H9 (cell line): Measurements from ENCODE around the gene LRIG1. TPM values are rescaled to one million over a fixed set of nuclear protein-coding genes. Genes with fewer than 3 reads are reported as not detected.
A peak's percentile ranks its signal among the peaks of the same experiment; 100 is the strongest.

Experiments used
- DNase-seq: peaks from one replicate; pipeline ENCODE4 v3.0.0-alpha.2; 2017
- H2AFZ ChIP-seq: one replicate; pipeline ENCODE4 v1.6.1; 2013; ENCODE audit warnings: mild to moderate bottlenecking, low read length, control low read depth, moderate library complexity
- H2AK5ac ChIP-seq: 2 replicates; pipeline ENCODE4 v1.6.1; 2013; ENCODE audit warnings: low read length, control low read depth, mixed read lengths; ENCODE audit not compliant: insufficient read length
- H2BK120ac ChIP-seq: one replicate; pipeline ENCODE4 v1.6.1; 2013; ENCODE audit warnings: low read depth, mild to moderate bottlenecking, low read length, control low read depth, inconsistent platforms; ENCODE audit not compliant: poor library complexity, severe bottlenecking
- H2BK12ac ChIP-seq: 2 replicates; pipeline ENCODE4 v1.6.1; 2013; ENCODE audit warnings: low read length, control low read depth, mixed read lengths, low read depth; ENCODE audit not compliant: insufficient read length
- H2BK15ac ChIP-seq: 2 replicates; pipeline ENCODE4 v1.6.1; 2013; ENCODE audit warnings: low read depth, low read length, control low read depth
- H2BK20ac ChIP-seq: one replicate; pipeline ENCODE4 v1.6.1; 2013; ENCODE audit warnings: low read depth, mild to moderate bottlenecking, low read length, control low read depth, inconsistent platforms; ENCODE audit not compliant: poor library complexity, severe bottlenecking
- H2BK5ac ChIP-seq: 2 replicates; pipeline ENCODE4 v1.6.1; 2013; ENCODE audit warnings: low read length, control low read depth, mixed read lengths; ENCODE audit not compliant: insufficient read length
- H3K14ac ChIP-seq: 2 replicates; pipeline ENCODE4 v1.6.1; 2013; ENCODE audit warnings: low read length, control low read depth; ENCODE audit not compliant: insufficient read depth
- H3K18ac ChIP-seq: 2 replicates; pipeline ENCODE4 v1.6.1; 2013; ENCODE audit warnings: low read depth, mild to moderate bottlenecking, mixed read lengths, low read length, control low read depth; ENCODE audit not compliant: insufficient read length
- H3K23ac ChIP-seq: 2 replicates; pipeline ENCODE4 v1.6.1; 2013; ENCODE audit warnings: low read length, control low read depth, mixed read lengths, low read depth; ENCODE audit not compliant: insufficient read length
- H3K23me2 ChIP-seq: 2 replicates; pipeline ENCODE4 v1.6.1; 2013; ENCODE audit warnings: low read depth, mild to moderate bottlenecking, mixed read lengths, low read length, control low read depth; ENCODE audit not compliant: insufficient read length, poor library complexity, severe bottlenecking
- H3K27ac ChIP-seq: 2 replicates; pipeline ENCODE4 v1.5.1; 2013; ENCODE audit warnings: low read length, control low read depth, mixed read lengths, low read depth; ENCODE audit not compliant: insufficient read length
- H3K27me3 ChIP-seq: 2 replicates; pipeline ENCODE4 v1.6.1; 2013; ENCODE audit warnings: low read length, control low read depth, inconsistent platforms; ENCODE audit not compliant: insufficient read depth
- H3K4ac ChIP-seq: 2 replicates; pipeline ENCODE4 v1.6.1; 2013; ENCODE audit warnings: low read depth, mild to moderate bottlenecking, control low read depth, inconsistent platforms, low read length, moderate library complexity
- H3K4me1 ChIP-seq: 2 replicates; pipeline ENCODE4 v1.6.1; 2013; ENCODE audit warnings: low read length, control low read depth, inconsistent platforms; ENCODE audit not compliant: insufficient read depth
- H3K4me2 ChIP-seq: 2 replicates; pipeline ENCODE4 v1.6.1; 2013; ENCODE audit warnings: low read length, control low read depth, mixed read lengths; ENCODE audit not compliant: insufficient read length, insufficient read depth
- H3K56ac ChIP-seq: 2 replicates; pipeline ENCODE4 v1.6.1; 2013; ENCODE audit warnings: low read depth, mild to moderate bottlenecking, mixed read lengths, low read length, control low read depth; ENCODE audit not compliant: insufficient read length
- H3K79me1 ChIP-seq: 2 replicates; pipeline ENCODE4 v1.6.1; 2013; ENCODE audit warnings: low read depth, mild to moderate bottlenecking, moderate library complexity, low read length, control low read depth, inconsistent platforms; ENCODE audit not compliant: insufficient read depth, poor library complexity, severe bottlenecking
- H3K79me2 ChIP-seq: 2 replicates; pipeline ENCODE4 v1.6.1; 2013; ENCODE audit warnings: low read length, control low read depth, inconsistent platforms; ENCODE audit not compliant: insufficient read depth
- H3K9ac ChIP-seq: 2 replicates; pipeline ENCODE4 v1.6.1; 2013; ENCODE audit warnings: low read length, control low read depth, mixed read lengths; ENCODE audit not compliant: insufficient read length; ENCODE audit errors: extremely low read depth
- H3K9me3 ChIP-seq: one replicate; pipeline ENCODE4 v1.6.1; 2013; ENCODE audit warnings: low read depth, low read length, inconsistent platforms; ENCODE audit not compliant: control insufficient read depth
- H3T11ph ChIP-seq: one replicate; pipeline ENCODE4 v1.6.1; 2013; ENCODE audit warnings: mild to moderate bottlenecking, low read length, control low read depth, inconsistent platforms
- H4K20me1 ChIP-seq: one replicate; pipeline ENCODE4 v1.6.1; 2013; ENCODE audit not compliant: control insufficient read depth, insufficient read length, insufficient read depth
- H4K5ac ChIP-seq: 2 replicates; pipeline ENCODE4 v1.6.1; 2013; ENCODE audit warnings: low read depth, mild to moderate bottlenecking, mixed read lengths, low read length, control low read depth; ENCODE audit not compliant: insufficient read length
- H4K8ac ChIP-seq: replicated peaks from 2 replicates; pipeline ENCODE4 v1.6.1; 2013; ENCODE audit warnings: low read length, control low read depth, mixed read lengths, low read depth; ENCODE audit not compliant: insufficient read length
- H4K91ac ChIP-seq: 2 replicates; pipeline ENCODE4 v1.6.1; 2013; ENCODE audit warnings: low read depth, mild to moderate bottlenecking, moderate library complexity, mixed read lengths, low read length, control low read depth; ENCODE audit not compliant: insufficient read length
- H3K27ac Mint-ChIP-seq, 3 experiments: 2 replicates in 2 of 3; 3 replicates in 1 of 3; pipeline ENCODE4 v1.8.0; 2020 to 2021; ENCODE audit warnings: mixed read lengths in 3 of 3, mild to moderate bottlenecking in 1 of 3, moderate library complexity in 1 of 3
- H3K27me3 Mint-ChIP-seq: 2 replicates; pipeline ENCODE4 v1.8.0; 2021; ENCODE audit warnings: low read depth, mild to moderate bottlenecking, moderate library complexity, mixed read lengths
- H3K36me3 Mint-ChIP-seq, 3 experiments: 2 replicates in 2 of 3; 3 replicates in 1 of 3; pipeline ENCODE4 v1.8.0; 2020 to 2021; ENCODE audit warnings: low read depth in 3 of 3, mixed read lengths in 3 of 3; ENCODE audit not compliant: insufficient read depth in 1 of 3
- H3K4me1 Mint-ChIP-seq, 2 experiments: 2 replicates each; pipeline ENCODE4 v1.8.0; 2020; ENCODE audit warnings: mixed read lengths in 2 of 2
- H3K4me3 Mint-ChIP-seq, 2 experiments: 2 replicates in 1 of 2; 3 replicates in 1 of 2; pipeline ENCODE4 v1.8.0; 2020 to 2021; ENCODE audit warnings: mild to moderate bottlenecking in 2 of 2, mixed read lengths in 2 of 2, moderate library complexity in 1 of 2
- H3K9me3 Mint-ChIP-seq, 2 experiments: 2 replicates in 1 of 2; 3 replicates in 1 of 2; pipeline ENCODE4 v1.8.0; 2020; ENCODE audit warnings: mild to moderate bottlenecking in 2 of 2, mixed read lengths in 2 of 2, moderate library complexity in 1 of 2
- WGBS: extraction: QIAGEN DNeasy Blood & Tissue Kit; methylation state at CpG from one replicate; pipeline ENCODE4 v1.1.7; 2013; ENCODE audit warnings: missing lambda C conversion rate, low lambda C conversion rate, mixed read lengths; ENCODE audit not compliant: insufficient read length; ENCODE audit errors: extremely low coverage; 5-methylcytosine and 5-hydroxymethylcytosine counted together
- total RNA-seq: library from RNA; stranded (reverse); gene quantifications from 2 replicates; pipeline ENCODE4 v1.2.1, GENCODE V29; 2021
- TF ChIP-seq, protein P1 (sequence below): fragments of 200-600 bp; sonication (generic); conservative IDR thresholded peaks from 3 replicates; pipeline ENCODE4 v1.8.0; 2021; ENCODE audit warnings: antibody characterized with exemption, mild to moderate bottlenecking

Gene LRIG1
- total RNA-seq, 1 experiment from 2014 or later: 70.3 TPM

DNA sequence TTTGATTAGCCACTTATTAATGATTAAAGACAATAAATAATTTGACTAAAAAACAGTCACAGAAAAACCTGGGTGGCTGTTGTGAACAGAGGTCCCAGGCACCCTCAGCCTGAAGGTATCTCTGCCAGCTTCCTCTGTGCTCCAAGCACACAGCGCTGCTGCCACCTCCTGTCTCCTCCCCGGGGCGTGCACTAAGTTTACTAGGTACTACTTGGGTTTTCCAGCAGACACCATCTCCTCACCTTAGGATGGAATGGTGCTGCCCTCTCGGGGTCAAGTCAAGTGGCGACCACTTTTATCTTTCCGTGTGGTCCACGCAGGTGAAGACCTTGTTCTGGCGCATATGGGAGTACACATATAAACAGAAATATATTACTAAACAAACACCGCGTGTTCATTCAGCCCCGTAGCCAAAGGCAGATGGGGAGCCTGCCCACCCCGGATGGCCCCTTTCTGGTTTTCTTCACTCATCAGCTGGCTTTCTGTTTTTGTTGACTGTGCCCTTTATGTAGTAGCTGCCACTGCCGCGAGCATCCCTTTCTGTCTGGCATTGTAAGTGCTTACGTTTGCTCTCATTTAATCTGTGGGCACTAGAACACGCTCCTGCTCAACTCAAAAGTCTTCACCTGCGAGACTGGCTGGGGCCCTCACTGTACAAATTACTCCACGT, 128.0 kb downstream of the LRIG1 start:
- Histone ChIP-seq H2AFZ (no peak overlapping the region), H2AK5ac (no peak overlapping the region), H3K23me2 (no peaks in the 10 kb centered on the region), H3K79me2 (no peaks in the 10 kb centered on the region), H3K18ac (no peak overlapping the region), H3K23ac (no peak overlapping the region), H2BK20ac (no peak overlapping the region), H2BK15ac (no peak overlapping the region), H3K27me3 (no peaks in the 10 kb centered on the region), H3K4me2 (no peak overlapping the region), H2BK120ac (no peak overlapping the region), H3K4me1 (no peaks in the 10 kb centered on the region), H4K8ac (no peak overlapping the region), H2BK12ac (no peak overlapping the region), H2BK5ac (no peak overlapping the region), H3K4ac (no peak overlapping the region), H4K91ac (no peak overlapping the region), H3K9ac (no peak overlapping the region), H3K9me3 (no peaks in the 10 kb centered on the region), H3K79me1 (no peaks in the 10 kb centered on the region), H4K5ac (no peak overlapping the region), H3K56ac (no peak overlapping the region), H3K14ac (no peak overlapping the region), H4K20me1 (no peaks in the 10 kb centered on the region), H3K27ac (no peak overlapping the region), H3T11ph (no peak overlapping the region)
- no CpG with 5 or more reads among the region's 18 CpGs for WGBS
- no peak overlapping the region for H3K4me3 Mint-ChIP-seq
- H3K27ac Mint-ChIP-seq: peak overlapping the region in 1 of 3 experiments; percentile 25; a peak in 1 of 7 replicates
- H3K27me3 Mint-ChIP-seq: no peaks in the 10 kb centered on the region
- TF ChIP-seq, protein P1, sequence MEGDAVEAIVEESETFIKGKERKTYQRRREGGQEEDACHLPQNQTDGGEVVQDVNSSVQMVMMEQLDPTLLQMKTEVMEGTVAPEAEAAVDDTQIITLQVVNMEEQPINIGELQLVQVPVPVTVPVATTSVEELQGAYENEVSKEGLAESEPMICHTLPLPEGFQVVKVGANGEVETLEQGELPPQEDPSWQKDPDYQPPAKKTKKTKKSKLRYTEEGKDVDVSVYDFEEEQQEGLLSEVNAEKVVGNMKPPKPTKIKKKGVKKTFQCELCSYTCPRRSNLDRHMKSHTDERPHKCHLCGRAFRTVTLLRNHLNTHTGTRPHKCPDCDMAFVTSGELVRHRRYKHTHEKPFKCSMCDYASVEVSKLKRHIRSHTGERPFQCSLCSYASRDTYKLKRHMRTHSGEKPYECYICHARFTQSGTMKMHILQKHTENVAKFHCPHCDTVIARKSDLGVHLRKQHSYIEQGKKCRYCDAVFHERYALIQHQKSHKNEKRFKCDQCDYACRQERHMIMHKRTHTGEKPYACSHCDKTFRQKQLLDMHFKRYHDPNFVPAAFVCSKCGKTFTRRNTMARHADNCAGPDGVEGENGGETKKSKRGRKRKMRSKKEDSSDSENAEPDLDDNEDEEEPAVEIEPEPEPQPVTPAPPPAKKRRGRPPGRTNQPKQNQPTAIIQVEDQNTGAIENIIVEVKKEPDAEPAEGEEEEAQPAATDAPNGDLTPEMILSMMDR: peak; percentile 78
- peak; percentile 84 for DNase-seq
- H3K9me3 Mint-ChIP-seq: no peaks in the 10 kb centered on the region
- peaks cover 14 to 21% (median 21%) of the 10 kb centered on the region in 3 experiments; a peak in 6 of 7 replicates for H3K36me3 Mint-ChIP-seq
- H3K4me1 Mint-ChIP-seq: no peaks in the 10 kb centered on the region
